PFSK-1 (cell line): ENCODE measurements around the gene PSORS1C2.

Experiments
- POLR2AphosphoS5 ChIP-seq: IDR thresholded peaks from 2 replicates; pipeline ENCODE4 v1.6.1; 2012; ENCODE audit warnings: low read depth, mild to moderate bottlenecking, control low read depth, low read length, moderate library complexity
- TF ChIP-seq, protein P1 (sequence below), 2 experiments: IDR thresholded peaks; 2 replicates each; pipeline versions ENCODE4 v1.6.1 to v1.8.0; 2011 to 2012; ENCODE audit warnings: low read depth in 2 of 2, low read length in 2 of 2, control low read depth in 1 of 2, inconsistent platforms in 1 of 2, mild to moderate bottlenecking in 1 of 2, moderate library complexity in 1 of 2; ENCODE audit not compliant: insufficient read depth in 1 of 2

DNA sequence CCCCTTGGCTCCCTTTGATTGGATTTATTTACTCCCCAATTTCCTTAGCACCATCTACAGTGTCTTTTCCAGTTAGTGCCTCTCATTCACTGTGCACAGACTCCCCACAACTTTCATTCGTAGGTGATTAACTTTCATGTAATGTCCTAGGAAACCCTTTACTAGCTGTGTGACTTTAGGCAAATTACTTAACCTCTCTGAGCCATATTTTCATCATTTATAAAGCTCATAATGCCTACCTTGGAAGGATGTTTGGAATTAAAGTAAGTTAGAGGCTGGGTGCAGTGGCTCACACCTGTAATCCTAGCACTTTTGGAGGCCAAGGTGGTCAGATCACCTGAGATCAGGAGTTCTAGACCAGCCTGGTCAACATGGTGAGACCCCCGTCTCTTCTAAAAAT, 46.6 kb downstream of the PSORS1C2 start:
- TF ChIP-seq POLR2AphosphoS5 = no peak
- TF ChIP-seq, protein P1, sequence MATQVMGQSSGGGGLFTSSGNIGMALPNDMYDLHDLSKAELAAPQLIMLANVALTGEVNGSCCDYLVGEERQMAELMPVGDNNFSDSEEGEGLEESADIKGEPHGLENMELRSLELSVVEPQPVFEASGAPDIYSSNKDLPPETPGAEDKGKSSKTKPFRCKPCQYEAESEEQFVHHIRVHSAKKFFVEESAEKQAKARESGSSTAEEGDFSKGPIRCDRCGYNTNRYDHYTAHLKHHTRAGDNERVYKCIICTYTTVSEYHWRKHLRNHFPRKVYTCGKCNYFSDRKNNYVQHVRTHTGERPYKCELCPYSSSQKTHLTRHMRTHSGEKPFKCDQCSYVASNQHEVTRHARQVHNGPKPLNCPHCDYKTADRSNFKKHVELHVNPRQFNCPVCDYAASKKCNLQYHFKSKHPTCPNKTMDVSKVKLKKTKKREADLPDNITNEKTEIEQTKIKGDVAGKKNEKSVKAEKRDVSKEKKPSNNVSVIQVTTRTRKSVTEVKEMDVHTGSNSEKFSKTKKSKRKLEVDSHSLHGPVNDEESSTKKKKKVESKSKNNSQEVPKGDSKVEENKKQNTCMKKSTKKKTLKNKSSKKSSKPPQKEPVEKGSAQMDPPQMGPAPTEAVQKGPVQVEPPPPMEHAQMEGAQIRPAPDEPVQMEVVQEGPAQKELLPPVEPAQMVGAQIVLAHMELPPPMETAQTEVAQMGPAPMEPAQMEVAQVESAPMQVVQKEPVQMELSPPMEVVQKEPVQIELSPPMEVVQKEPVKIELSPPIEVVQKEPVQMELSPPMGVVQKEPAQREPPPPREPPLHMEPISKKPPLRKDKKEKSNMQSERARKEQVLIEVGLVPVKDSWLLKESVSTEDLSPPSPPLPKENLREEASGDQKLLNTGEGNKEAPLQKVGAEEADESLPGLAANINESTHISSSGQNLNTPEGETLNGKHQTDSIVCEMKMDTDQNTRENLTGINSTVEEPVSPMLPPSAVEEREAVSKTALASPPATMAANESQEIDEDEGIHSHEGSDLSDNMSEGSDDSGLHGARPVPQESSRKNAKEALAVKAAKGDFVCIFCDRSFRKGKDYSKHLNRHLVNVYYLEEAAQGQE (IDR thresholded peaks at IDR 0.05; ENCODE audit: insufficient read depth in 1 of 2, low read depth in 2 of 2, low read length in 2 of 2) = no peak
